ENCODE data around the gene DEFB129.

The DEFB129 gene

DNA sequence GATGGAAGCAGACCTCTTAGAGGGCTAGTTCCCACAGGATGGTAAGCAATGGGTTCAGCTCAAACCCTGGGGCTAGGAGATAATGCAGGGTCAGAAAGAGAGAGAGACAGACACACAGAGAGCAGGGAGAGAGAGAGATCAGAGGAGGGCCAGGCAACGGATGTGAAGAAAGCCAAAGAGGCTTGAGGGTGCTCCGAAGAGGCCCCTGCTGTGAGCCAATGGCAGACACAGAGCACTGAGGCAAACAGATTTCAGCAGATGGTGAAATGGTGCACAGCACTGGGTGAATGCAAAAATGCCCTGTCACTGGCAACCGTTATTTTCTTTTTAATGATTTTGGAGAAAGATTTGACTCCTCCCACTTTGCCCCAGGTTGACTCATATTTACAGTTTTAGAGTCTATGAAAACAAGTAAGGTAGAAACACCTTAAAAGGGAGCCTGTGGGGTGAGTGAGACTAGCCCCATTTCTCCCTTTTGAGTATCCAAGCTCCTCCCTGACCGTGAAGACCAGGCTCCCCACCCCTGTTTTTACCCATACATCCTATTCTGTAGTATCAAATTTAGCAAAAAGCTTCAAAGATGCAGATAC is 31.3 kb downstream of the DEFB129 start:
- FAIRE-seq, result no peak
- no peak for DNase-seq (ENCODE audit: insufficient read length)
- TF ChIP-seq POLR2A (IDR thresholded peaks at IDR 0.05; ENCODE audit: low read depth, low read length) (no peak), POLR2AphosphoS5 (IDR thresholded peaks at IDR 0.05; ENCODE audit: low read depth, low read length) (no peak), TAF1 (IDR thresholded peaks at IDR 0.05; ENCODE audit: borderline replicate concordance, low read depth, low read length) (no peak)

DNA sequence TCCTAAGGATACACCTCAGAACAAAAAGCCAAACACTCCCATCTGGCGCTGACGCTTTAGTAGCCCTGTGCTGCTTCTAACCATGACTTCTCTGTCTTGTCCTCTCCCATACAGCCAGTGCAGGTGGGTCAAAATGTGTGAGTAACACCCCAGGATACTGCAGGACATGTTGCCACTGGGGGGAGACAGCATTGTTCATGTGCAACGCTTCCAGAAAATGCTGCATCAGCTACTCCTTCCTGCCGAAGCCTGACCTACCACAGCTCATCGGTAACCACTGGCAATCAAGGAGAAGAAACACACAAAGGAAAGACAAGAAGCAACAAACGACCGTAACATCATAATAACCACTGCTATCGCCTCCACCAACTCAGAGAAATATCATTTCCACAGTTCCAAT is 31.9 kb downstream of the DEFB129 start:
- peak; percentile 76 for FAIRE-seq
- no peak for DNase-seq (ENCODE audit: insufficient read length)
- TF ChIP-seq TAF1 (IDR thresholded peaks at IDR 0.05; ENCODE audit: borderline replicate concordance, low read depth, low read length) (no peak), POLR2AphosphoS5 (IDR thresholded peaks at IDR 0.05; ENCODE audit: low read depth, low read length) (no peak), POLR2A (IDR thresholded peaks at IDR 0.05; ENCODE audit: low read depth, low read length) (no peak)

DNA sequence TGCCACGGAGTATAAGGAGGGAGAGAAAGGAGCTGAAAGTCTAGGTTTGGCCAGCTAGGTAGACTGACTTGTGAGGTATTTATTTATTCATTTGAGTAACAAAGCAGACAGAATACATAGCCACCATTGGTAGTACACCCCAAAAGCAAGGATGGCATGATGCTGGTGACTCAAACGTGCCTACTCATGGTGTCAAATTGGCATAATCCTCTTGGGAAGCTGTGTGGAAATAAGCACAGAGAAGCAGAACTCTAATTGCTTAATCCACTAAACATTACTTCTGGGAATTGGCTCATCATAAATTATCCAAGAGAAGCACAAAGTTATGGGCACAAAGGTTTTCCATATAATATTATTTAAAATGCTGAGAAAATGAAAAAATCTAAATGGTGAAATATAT is 32.9 kb downstream of the DEFB129 start:
- FAIRE-seq (no peak), DNase-seq (ENCODE audit: insufficient read length) (no peak)
- TF ChIP-seq POLR2A (IDR thresholded peaks at IDR 0.05; ENCODE audit: low read depth, low read length), result no peak
- no peak for TF ChIP-seq TAF1 (IDR thresholded peaks at IDR 0.05; ENCODE audit: borderline replicate concordance, low read depth, low read length)
- TF ChIP-seq POLR2AphosphoS5 (IDR thresholded peaks at IDR 0.05; ENCODE audit: low read depth, low read length), result no peak

DNA sequence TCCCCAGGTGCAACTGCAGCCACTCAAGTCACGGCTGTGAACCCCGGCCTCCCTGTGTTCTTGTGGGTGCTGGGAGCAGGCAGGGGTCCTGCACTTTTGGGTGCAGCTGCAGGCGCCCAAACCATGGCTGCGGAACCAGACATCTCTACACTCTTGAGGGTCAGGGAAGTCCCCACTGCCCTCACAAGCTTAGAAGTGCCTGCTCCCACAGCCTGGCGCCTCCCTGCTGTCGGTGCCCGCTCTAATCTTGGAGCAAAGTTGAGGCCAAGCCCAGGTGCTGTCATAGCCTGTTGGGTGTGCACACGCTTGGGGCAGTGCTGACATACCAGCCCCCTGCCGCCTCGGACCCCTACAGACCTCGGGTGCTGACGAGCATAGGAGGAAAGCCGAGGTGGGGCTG is 36.6 kb downstream of the DEFB129 start:
- no peak for FAIRE-seq
- TF ChIP-seq TAF1 (IDR thresholded peaks at IDR 0.05; ENCODE audit: borderline replicate concordance, low read depth, low read length) (no peak), POLR2A (IDR thresholded peaks at IDR 0.05; ENCODE audit: low read depth, low read length) (no peak), POLR2AphosphoS5 (IDR thresholded peaks at IDR 0.05; ENCODE audit: low read depth, low read length) (no peak)
- no peak for DNase-seq (ENCODE audit: insufficient read length)

DNA sequence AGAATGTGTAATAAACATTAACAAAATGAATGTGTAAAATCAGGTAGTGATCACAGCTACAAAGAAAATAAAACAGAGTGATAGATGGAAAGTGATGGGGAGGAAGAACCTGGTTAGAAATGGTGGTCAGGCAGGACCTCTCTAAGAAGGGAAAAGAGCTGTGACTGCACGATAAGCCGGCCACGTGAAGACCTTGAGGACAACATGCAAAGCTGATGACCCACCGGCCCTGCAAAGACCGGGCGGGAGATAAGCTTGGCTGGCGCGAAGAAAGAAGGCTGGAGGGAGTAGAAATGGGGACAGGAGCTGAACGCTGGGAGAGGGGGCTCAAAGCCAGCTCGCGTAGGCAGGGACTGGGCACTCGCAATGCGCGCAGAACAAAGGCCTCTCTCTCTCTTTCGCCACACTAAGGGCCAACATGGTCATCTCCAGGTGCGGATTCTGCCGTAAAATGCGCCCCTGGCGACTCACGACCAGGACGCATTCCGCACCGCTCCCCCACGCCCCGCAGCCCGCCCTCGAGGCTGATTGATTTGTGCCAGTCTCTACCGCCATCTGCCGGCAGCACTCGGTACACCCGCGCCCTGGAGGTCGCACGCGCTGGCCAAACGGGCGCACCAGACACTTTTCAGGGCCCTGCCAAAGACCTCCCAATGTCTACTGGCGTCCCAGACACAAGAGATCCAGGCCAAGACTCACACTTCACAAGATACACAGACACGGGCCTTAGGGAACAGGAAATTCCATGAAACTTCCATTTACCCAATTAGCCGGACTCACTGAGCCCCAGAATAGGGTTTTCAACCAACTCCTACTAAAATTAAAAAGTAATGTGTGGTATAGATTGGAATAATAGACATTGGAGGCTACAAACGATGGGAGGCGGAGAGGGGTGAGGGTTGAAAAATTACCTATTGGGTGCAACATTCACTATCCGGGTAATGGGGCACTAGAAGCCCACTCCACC is 39.8 kb downstream of the DEFB129 start:
- DNase-seq (ENCODE audit: insufficient read length), result peak; percentile 80
- FAIRE-seq, result peak; percentile 97
- TF ChIP-seq POLR2AphosphoS5 (IDR thresholded peaks at IDR 0.05; ENCODE audit: low read depth, low read length), result 0 out of 2 replicates have a peak, but pooled peaks have one; percentile 42
- peak; percentile 47; the same call in 1 of the 2 replicates for TF ChIP-seq POLR2A (IDR thresholded peaks at IDR 0.05; ENCODE audit: low read depth, low read length)
- TF ChIP-seq TAF1 (IDR thresholded peaks at IDR 0.05; ENCODE audit: borderline replicate concordance, low read depth, low read length), result no peak

DNA sequence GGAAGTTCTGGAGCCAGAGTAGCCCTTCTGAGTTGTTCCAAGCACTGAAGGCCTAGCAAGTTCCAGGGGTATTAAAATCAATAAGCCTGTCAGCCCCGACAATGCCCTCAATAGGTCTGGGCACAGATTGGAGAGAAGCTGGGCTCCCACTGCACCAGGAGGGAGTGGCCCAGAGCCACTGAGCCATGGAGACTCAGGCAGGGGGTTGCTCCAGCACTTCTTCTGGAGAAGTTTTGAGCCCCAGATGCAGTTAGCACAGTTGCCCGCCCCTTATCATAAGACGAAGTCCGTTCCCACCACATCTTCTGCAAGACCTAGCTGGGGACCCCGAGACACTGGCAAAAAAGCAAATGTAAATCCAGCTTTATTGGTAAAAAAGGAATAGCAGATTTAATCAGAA is 43.5 kb downstream of the DEFB129 start:
- FAIRE-seq, result no peak
- no peak for DNase-seq (ENCODE audit: insufficient read length)
- TF ChIP-seq TAF1 (IDR thresholded peaks at IDR 0.05; ENCODE audit: borderline replicate concordance, low read depth, low read length) (no peak), POLR2A (IDR thresholded peaks at IDR 0.05; ENCODE audit: low read depth, low read length) (no peak), POLR2AphosphoS5 (IDR thresholded peaks at IDR 0.05; ENCODE audit: low read depth, low read length) (no peak)

DNA sequence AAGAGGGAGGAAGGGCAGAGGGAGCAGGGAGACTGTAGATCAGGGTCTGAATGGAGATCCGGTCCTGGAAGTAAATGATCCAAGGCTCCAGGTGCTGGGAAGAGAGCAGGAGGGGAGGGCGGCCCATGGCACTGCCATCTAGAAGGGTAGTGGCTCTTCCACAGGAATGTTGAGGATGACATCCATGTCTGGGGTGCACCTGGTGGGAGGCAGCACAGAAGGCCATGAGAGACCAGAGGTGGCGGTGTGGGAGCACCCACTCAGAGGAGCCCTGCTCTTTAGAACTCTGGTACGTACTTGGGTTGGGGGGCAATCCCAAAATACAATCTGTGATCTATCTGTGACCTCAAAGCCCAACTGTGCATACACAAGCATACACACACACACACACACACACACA is 44.0 kb downstream of the DEFB129 start:
- no peak for TF ChIP-seq POLR2A (IDR thresholded peaks at IDR 0.05; ENCODE audit: low read depth, low read length)
- TF ChIP-seq TAF1 (IDR thresholded peaks at IDR 0.05; ENCODE audit: borderline replicate concordance, low read depth, low read length), result no peak
- TF ChIP-seq POLR2AphosphoS5 (IDR thresholded peaks at IDR 0.05; ENCODE audit: low read depth, low read length), result no peak
- no peak for FAIRE-seq
- DNase-seq (ENCODE audit: insufficient read length), result no peak

DNA sequence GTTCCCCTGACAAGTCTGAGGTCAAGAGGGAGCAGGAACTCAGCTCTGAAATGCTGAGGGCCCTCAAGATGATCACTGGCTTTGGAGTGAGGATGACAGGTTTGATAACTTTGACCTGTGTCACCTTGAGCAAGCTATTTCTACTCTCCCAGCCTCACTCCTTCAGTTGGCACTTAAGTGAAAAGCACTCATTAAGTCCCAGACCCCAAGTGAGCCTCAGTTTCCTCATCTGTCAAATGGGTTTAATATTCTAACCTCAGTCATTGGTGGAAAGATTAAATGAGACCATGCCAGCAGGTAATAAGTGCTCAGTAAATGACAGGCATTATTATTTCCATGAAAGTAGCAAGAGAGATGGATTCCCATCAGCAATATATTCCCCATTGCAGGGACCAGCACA is 44.5 kb downstream of the DEFB129 start:
- FAIRE-seq (no peak), DNase-seq (ENCODE audit: insufficient read length) (no peak)
- TF ChIP-seq TAF1 (IDR thresholded peaks at IDR 0.05; ENCODE audit: borderline replicate concordance, low read depth, low read length), result no peak
- TF ChIP-seq POLR2AphosphoS5 (IDR thresholded peaks at IDR 0.05; ENCODE audit: low read depth, low read length), result no peak
- no peak for TF ChIP-seq POLR2A (IDR thresholded peaks at IDR 0.05; ENCODE audit: low read depth, low read length)

DNA sequence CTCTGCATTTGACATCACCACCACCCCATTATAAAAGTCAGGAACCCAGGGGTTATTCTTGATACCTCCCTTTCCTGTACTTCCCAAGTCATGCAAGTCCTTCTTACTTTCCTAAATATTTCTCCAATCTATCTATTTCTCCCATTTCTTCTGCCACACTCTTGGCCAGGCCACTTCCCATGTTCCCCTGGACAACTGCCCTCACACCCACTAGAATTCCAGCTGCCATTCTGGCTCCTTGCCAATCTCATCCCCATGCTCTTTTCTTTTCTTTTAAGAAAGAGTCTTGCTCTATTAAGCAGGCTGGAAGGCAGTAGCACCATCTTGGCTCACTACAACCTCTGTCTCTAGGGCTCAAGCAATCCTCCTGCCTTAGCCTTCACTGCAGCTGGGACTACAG is 45.7 kb downstream of the DEFB129 start:
- FAIRE-seq (no peak), DNase-seq (ENCODE audit: insufficient read length) (no peak)
- TF ChIP-seq TAF1 (IDR thresholded peaks at IDR 0.05; ENCODE audit: borderline replicate concordance, low read depth, low read length), result no peak
- no peak for TF ChIP-seq POLR2A (IDR thresholded peaks at IDR 0.05; ENCODE audit: low read depth, low read length)
- TF ChIP-seq POLR2AphosphoS5 (IDR thresholded peaks at IDR 0.05; ENCODE audit: low read depth, low read length), result no peak

DNA sequence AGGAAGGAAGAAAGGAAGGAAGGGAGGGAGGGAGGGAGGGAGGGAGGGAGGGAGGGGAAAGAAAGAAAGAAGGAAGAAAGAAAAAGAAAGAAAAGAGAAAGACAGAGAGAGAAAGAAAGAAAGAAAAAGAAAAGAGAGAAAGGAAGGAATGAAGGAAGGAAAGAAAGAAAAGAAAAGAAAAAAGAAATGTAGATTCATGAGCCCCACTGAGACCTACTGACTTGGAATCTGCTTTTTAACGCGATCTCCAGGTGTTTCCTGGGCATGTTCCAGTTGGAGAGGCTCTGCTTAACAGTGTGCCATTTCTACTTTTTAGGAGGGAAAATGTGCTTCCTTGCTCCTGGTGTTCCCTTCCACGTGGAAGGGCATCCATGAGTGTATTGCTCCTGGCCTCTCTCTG is 46.8 kb downstream of the DEFB129 start:
- DNase-seq (ENCODE audit: insufficient read length) (no peak), FAIRE-seq (no peak)
- TF ChIP-seq TAF1 (IDR thresholded peaks at IDR 0.05; ENCODE audit: borderline replicate concordance, low read depth, low read length) (no peak), POLR2A (IDR thresholded peaks at IDR 0.05; ENCODE audit: low read depth, low read length) (no peak), POLR2AphosphoS5 (IDR thresholded peaks at IDR 0.05; ENCODE audit: low read depth, low read length) (no peak)

DNA sequence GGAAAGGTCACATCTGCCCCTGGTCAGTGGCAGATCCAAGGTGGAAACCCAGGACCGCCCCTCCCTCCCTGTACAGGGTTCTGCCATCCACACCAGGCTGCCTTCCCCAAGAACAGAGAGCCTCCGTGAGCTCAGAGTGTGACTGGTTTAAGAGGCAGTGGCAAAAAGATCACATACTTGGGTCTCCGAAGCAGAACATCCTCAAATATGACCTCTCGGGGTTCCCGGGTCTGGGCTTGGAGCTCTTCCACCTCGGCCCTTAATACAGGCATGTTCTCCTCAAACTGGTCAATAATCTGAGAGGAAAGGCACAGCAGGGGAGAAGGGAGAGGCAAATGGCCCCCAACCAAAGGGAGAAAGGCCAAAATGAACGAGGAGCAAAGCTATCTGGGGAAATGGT is 48.7 kb downstream of the DEFB129 start:
- no peak for DNase-seq (ENCODE audit: insufficient read length)

More for the DNA sequence above, 48.7 kb downstream of the DEFB129 start:
- FAIRE-seq, result no peak
- TF ChIP-seq TAF1 (IDR thresholded peaks at IDR 0.05; ENCODE audit: borderline replicate concordance, low read depth, low read length), result no peak
- no peak for TF ChIP-seq POLR2A (IDR thresholded peaks at IDR 0.05; ENCODE audit: low read depth, low read length)
- TF ChIP-seq POLR2AphosphoS5 (IDR thresholded peaks at IDR 0.05; ENCODE audit: low read depth, low read length), result no peak

Data from GM12892 (cell line).